ENCODE data around the gene LAMA1. TPM values are rescaled to one million over a fixed set of nuclear protein-coding genes. Genes with fewer than 3 reads are reported as not detected.
A peak's percentile ranks its signal among the peaks of the same experiment; 100 is the strongest.

LAMA1 gene
- total RNA-seq, 1 donor from 2014 or later = 0.65 TPM

GRCh38 chr18:7116792-7117389 is 706 bp downstream of the LAMA1 start:
- Histone ChIP-seq H3K27me3 (ENCODE audit: low read depth) (peaks cover 70% of the 10 kb centered on the region), H3K9me3 (no peaks in the 10 kb centered on the region), H3K4me1 (peaks cover 14% of the 10 kb centered on the region), H3K27ac (no peak overlapping the region), H3K4me3 (peak overlapping the region; percentile 52), H3K36me3 (no peaks in the 10 kb centered on the region)
- intact Hi-C loops (cut with DNase I) = no loop called here
- TF ChIP-seq, protein P1, sequence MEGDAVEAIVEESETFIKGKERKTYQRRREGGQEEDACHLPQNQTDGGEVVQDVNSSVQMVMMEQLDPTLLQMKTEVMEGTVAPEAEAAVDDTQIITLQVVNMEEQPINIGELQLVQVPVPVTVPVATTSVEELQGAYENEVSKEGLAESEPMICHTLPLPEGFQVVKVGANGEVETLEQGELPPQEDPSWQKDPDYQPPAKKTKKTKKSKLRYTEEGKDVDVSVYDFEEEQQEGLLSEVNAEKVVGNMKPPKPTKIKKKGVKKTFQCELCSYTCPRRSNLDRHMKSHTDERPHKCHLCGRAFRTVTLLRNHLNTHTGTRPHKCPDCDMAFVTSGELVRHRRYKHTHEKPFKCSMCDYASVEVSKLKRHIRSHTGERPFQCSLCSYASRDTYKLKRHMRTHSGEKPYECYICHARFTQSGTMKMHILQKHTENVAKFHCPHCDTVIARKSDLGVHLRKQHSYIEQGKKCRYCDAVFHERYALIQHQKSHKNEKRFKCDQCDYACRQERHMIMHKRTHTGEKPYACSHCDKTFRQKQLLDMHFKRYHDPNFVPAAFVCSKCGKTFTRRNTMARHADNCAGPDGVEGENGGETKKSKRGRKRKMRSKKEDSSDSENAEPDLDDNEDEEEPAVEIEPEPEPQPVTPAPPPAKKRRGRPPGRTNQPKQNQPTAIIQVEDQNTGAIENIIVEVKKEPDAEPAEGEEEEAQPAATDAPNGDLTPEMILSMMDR (IDR thresholded peaks at IDR 0.05) = no peak
- peak; percentile 17 to 58 for ATAC-seq
- DNase-seq = no peak

DNA sequence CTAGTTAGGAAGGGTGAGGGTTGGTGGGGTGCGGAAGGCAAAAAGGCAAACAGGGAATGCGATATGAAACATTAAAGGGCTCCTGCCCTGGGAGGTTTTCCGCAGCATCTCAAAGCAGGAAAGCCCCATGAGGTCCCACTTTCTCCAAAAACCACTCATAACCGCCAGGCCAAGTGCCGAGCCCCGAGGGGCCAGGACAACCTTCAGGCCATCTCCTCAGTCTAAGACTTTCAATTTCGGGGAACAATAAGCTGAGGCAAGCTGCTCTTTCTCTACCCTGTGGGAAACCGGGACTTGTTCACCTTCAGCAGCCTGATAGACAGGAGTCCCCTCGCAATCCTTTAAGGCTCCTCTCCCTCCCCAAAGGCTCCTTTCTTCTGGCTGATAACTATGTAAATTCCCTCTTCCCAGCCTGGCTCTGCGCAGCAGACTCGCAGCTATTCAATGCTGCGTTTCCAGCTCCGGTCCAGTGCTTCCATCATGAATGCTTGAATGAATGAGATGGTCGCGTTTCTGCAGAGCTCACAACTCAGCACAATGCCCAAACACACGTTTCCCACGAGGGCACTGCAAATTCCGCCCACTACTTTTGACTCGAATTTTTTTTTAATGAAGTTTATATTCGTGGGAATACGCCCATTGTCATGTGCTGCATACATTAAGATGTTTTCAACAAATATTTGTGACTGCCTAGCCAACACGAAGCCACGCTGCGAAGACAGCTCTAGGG is 1.4 kb downstream of the LAMA1 start:
- peaks cover 70% of the 10 kb centered on the region for H3K27me3 ChIP-seq (ENCODE audit: low read depth)
- peaks cover 14% of the 10 kb centered on the region for H3K4me1 ChIP-seq
- H3K9me3 ChIP-seq = no peaks in the 10 kb centered on the region
- peak overlapping the region; percentile 52 for H3K4me3 ChIP-seq
- peak; percentile 11 to 40 for ATAC-seq
- TF ChIP-seq, protein P1 (IDR thresholded peaks at IDR 0.05) = no peak
- no peak overlapping the region for H3K27ac ChIP-seq
- DNase-seq = no peak
- H3K36me3 ChIP-seq = no peaks in the 10 kb centered on the region
- intact Hi-C loops (cut with DNase I) = no loop called here

DNA sequence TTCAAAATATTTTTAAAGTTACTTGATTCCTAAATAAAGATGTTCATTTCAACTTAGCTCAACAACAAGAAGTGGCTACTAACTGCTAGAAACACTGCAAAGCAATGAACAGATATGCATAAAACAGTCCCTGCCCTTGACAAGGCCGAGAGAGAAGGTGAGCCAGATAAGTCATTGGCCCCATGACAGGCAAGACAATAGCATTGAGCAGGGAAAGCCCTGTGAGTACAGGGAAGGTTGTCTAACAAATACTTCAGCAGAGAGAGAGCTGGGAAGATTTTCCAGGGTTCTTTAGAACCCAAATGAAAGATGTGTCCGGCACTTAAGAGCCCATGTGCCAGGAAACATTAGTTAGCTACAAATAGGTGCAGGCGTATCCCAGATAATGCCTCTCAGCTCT is 4.7 kb downstream of the LAMA1 start:
- no peaks in the 10 kb centered on the region for H3K9me3 ChIP-seq
- intact Hi-C loops (cut with DNase I) = no loop called here
- peaks cover 50% of the 10 kb centered on the region for H3K27me3 ChIP-seq (ENCODE audit: low read depth)
- H3K4me3 ChIP-seq = no peak overlapping the region
- ATAC-seq (no peak), DNase-seq (no peak)
- peaks cover 14% of the 10 kb centered on the region for H3K4me1 ChIP-seq
- H3K27ac ChIP-seq = no peak overlapping the region
- no peaks in the 10 kb centered on the region for H3K36me3 ChIP-seq
- TF ChIP-seq, protein P1 (IDR thresholded peaks at IDR 0.05) = no peak

- H3K4me3 ChIP-seq = no peak overlapping the region
- H3K27ac ChIP-seq = no peak overlapping the region
- H3K36me3 ChIP-seq = no peaks in the 10 kb centered on the region
- TF ChIP-seq, protein P1 (IDR thresholded peaks at IDR 0.05) = no peak
- H3K27me3 ChIP-seq (ENCODE audit: low read depth) = peaks cover 32% of the 10 kb centered on the region
- H3K4me1 ChIP-seq = no peaks in the 10 kb centered on the region
- ATAC-seq (no peak), DNase-seq (no peak)
- H3K9me3 ChIP-seq = no peaks in the 10 kb centered on the region
- intact Hi-C loops (cut with DNase I) = no loop called here
Measured at GRCh38 chr18:7111134-7111533, 6.5 kb downstream of the LAMA1 start.

- TF ChIP-seq, protein P1 (IDR thresholded peaks at IDR 0.05) = no peak
- no peak overlapping the region for H3K27ac ChIP-seq
- ATAC-seq (no peak), DNase-seq (no peak)
- H3K36me3 ChIP-seq = no peaks in the 10 kb centered on the region
- intact Hi-C loops (cut with DNase I) = no loop called here
- H3K9me3 ChIP-seq = no peaks in the 10 kb centered on the region
- no peaks in the 10 kb centered on the region for H3K27me3 ChIP-seq (ENCODE audit: low read depth)
- no peaks in the 10 kb centered on the region for H3K4me1 ChIP-seq
- H3K4me3 ChIP-seq = no peak overlapping the region
Measured at GRCh38 chr18:7105943-7106342, 11.7 kb downstream of the LAMA1 start.
